Posterior vena cava (tissue), 2 donors: ENCODE measurements around the gene LRBA. TPM values are rescaled to one million over a fixed set of nuclear protein-coding genes. Genes with fewer than 3 reads are reported as not detected.
A peak's percentile ranks its signal among the peaks of the same experiment; 100 is the strongest.
"Not testable (repeated sequence)": the region's sequence is repeated elsewhere in the genome, so short reads cannot be mapped to it uniquely, and the experiment has no call there.

Source experiments
- DNase-seq: peaks from one replicate; pipeline ENCODE4 v3.0.0-alpha.2; 2020; ENCODE audit warnings: low spot score
- intact Hi-C, 2 donors: fragments of 100-400 bp; cut with DNase I; formaldehyde crosslinking; loops; one replicate each; pipeline versions ENCODE4 v1.14.1 to v1.14.2; 2022 to 2023
- total RNA-seq, 2 donors: library from RNA; stranded (reverse); fragmentation: NEBNext Ultra II Directional; extraction: Animal tissue kit (Norgen Biotek cat#: 25700); gene quantifications; one replicate each; pipeline ENCODE4 v1.2.1, GENCODE V29; 2021
- donor health status: DM: yes; HTN: yes; CAD: no.
- donor health status: DM: yes; HTN: yes; CAD: no.

LRBA gene
- total RNA-seq, 2 donors from 2014 or later, result 21.0 to 23.0 TPM

- DNase-seq, intact Hi-C loops: not testable (repeated sequence)
Observed at GRCh38 chr4:151029006-151029405, 13.9 kb upstream of the LRBA start.

GRCh38 chr4:151025759-151026158 lies 10.7 kb upstream of the LRBA start:
- DNase-seq, result no peak
- intact Hi-C loops, result no loop called here

GRCh38 chr4:151022586-151022985 lies 7.5 kb upstream of the LRBA start:
- no peak for DNase-seq
- intact Hi-C loops, result no loop called here

GRCh38 chr4:151021637-151022334 lies 6.7 kb upstream of the LRBA start:
- DNase-seq, result no peak
- intact Hi-C loops, result no loop called here

GRCh38 chr4:151015459-151016347 lies 619 bp upstream of the LRBA start:
- intact Hi-C loops, result no loop called here
- DNase-seq, result peak; percentile 89

GRCh38 chr4:151013944-151014343 lies 1.1 kb downstream of the LRBA start:
- DNase-seq, result no peak
- intact Hi-C loops, result no loop called here

- intact Hi-C loops, result no loop called here
- no peak for DNase-seq
Observed at GRCh38 chr4:151013491-151013890, 1.6 kb downstream of the LRBA start.

GRCh38 chr4:151012820-151013219 lies 2.3 kb downstream of the LRBA start:
- DNase-seq, result no peak
- intact Hi-C loops, result no loop called here

GRCh38 chr4:151012376-151012775 lies 2.7 kb downstream of the LRBA start:
- no peak for DNase-seq
- intact Hi-C loops, result no loop called here

GRCh38 chr4:151004222-151004621 lies 10.9 kb downstream of the LRBA start:
- no peak for DNase-seq
- intact Hi-C loops, result no loop called here

- DNase-seq, result no peak
- intact Hi-C loops, result no loop called here
Observed at GRCh38 chr4:151000747-151001429, 14.2 kb downstream of the LRBA start.

- DNase-seq, result no peak
- intact Hi-C loops, result no loop called here
Observed at GRCh38 chr4:150999086-150999485, 16.0 kb downstream of the LRBA start.

- DNase-seq, result no peak
- intact Hi-C loops, result no loop called here
Observed at GRCh38 chr4:150997141-150997540, 17.9 kb downstream of the LRBA start.

GRCh38 chr4:150994721-150995120 lies 20.4 kb downstream of the LRBA start:
- no peak for DNase-seq
- intact Hi-C loops, result no loop called here

GRCh38 chr4:150993577-150993976 lies 21.5 kb downstream of the LRBA start:
- DNase-seq, intact Hi-C loops: not testable (repeated sequence)

GRCh38 chr4:150990993-150991392 lies 24.1 kb downstream of the LRBA start:
- intact Hi-C loops, result no loop called here
- no peak for DNase-seq

GRCh38 chr4:150990250-150990649 lies 24.8 kb downstream of the LRBA start:
- intact Hi-C loops, result no loop called here
- DNase-seq, result no peak

GRCh38 chr4:150988238-150988637 lies 26.8 kb downstream of the LRBA start:
- intact Hi-C loops, result no loop called here
- no peak for DNase-seq

- intact Hi-C loops, result no loop called here
- no peak for DNase-seq
Observed at GRCh38 chr4:150987204-150987603, 27.9 kb downstream of the LRBA start.

- DNase-seq, result no peak
- intact Hi-C loops, result no loop called here
Observed at GRCh38 chr4:150986085-150986484, 29.0 kb downstream of the LRBA start.
